GM19023 (cell line): ENCODE data around the gene TOMM20.

Experiments
- ATAC-seq: cut with Tn5 transposase; IDR thresholded peaks from one replicate; pipeline ENCODE4 v1.9.1; 2021; ENCODE audit warnings: mild to moderate bottlenecking, moderate library complexity; ENCODE audit not compliant: unreplicated experiment

Gene TOMM20

GRCh38 chr1:235136111-235136510 lies 7.5 kb upstream of the TOMM20 start:
- no peak for ATAC-seq

DNA sequence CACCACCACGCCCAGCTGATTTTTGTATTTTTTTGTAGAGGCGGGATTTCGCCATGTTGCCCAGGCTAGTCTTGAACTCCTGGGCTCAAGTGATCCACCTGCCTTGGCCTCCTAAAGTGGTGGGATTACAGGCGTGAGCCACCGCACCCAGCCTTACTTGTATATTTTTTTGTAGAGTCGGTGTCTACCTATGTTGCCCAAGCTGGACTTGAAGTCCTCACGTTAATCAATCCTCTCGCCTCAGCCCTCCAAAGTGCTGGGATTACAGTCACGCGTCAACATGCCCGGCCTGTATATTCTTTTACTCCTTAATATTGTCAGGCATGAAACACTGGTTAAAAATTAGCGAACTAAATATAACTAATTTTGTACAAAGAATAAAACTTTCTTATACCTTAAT lies 5.5 kb upstream of the TOMM20 start:
- no peak for ATAC-seq

- ATAC-seq, result no peak
These were observed 4.4 kb upstream of the TOMM20 start for GRCh38 chr1:235133086-235133485.

GRCh38 chr1:235131961-235132360 lies 3.3 kb upstream of the TOMM20 start:
- no peak for ATAC-seq

DNA sequence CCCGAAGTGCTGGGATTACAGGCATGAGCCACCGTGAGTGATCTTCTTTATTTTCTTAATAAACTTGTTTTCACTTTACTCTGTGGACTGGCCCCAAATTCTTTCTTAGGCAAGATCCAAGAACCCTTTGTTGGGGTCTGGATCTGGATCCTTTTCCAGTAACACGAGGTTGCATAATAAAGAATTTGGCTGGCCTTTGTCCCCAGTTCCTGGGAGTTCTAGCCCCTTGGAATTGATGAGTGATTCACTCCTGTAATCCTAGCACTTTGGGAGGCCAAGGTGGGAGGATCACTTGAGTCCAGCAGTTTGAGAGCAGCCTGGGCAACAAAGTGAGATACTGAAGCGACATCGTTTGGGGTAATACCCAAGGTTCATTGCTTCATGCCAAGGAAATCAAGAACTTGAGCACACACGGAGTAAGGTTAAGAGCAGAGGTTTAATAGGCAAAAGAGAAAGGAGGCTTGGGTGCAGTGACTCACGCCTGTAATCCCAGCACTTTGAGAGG lies 2.2 kb upstream of the TOMM20 start:
- ATAC-seq, result no peak

DNA sequence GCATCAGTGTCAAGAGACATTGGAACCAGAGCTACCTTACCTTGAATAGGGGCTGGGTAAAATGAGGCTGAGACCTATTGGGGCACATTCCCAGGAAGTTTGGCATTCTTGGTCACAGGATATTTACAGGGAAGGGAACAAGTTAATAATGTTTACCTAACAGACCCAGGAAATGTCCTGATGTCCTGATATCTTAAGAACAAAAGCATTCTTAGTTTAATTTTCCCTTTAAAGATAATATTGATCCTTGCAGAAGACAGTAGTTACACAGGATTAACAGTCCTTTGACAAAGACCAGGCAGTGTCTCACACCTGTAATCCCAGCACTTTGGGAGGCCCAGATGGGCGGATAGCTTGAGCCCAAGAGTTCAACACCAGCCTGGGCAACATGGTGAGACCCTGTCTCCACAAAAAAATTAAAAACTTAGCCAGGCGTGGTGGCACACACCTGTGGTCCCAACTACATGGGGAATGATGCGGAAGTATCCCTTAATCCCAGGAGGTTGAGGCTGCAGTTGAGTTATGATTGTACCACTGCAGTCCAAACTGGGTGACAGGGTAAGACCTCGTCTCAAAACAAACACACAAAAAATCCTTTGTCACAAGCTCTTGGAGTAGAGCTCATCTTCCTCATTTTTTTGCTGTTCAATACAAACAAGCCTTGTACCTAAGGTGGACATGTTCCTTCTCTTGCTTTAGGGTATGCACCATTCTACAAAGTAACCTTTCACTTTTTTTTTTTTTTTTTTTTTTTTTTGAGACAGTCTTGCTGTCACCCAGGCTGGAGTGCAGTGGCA lies 1.3 kb upstream of the TOMM20 start:
- no peak for ATAC-seq

DNA sequence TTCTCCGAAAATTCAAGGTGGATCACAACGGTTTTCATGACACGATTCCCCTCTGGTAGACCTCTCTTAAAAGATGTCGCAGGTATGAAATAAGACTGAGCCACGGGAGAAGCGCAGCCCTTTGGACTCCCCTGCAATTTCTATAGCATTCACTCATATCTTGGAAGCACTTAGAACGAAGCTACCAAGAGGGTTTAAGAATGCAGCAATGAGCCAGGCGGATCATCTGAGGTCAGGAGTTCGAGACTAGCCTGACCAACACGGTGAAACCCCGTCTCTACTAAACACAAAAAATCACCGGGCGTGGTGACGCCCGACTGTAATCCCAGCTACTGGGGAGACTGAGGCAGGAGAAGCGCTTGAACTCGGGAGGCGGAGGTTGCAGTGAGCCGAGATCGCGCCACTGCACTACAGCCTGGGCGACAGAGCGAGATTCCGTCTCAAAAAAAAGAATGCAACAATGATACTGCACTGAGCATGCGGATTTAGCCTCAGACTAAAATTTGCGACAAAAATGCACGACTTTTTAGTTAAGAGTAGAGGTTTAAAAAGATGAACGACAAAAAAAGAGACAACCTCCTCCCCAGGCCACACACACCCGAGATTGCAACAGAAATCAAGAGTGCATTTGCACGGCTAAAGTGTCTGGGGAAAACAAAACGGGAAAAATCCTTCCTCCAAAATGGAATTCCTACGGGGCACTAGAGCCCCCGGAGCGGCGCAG lies 743 bp downstream of the TOMM20 start:
- ATAC-seq, result no peak

DNA sequence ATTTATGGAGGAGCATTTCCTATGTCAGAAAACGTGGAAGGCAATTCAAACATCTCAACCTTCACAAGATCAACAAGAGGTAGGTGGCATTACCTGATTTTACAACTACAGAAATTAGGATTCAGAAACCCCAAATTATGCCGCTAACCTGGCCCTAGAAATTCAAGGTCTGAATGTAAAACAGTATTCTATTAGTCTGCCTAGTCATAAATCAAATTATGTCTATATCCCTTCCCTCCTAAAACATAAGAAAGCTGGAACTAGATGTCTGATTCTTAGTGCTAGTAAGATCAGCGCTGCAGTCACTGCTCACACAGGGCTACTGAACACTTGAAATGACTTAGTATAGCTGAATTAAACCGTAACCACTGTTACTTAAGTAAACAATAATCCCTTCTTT lies 1.4 kb downstream of the TOMM20 start:
- ATAC-seq, result no peak

GRCh38 chr1:235124665-235125064 lies 4.0 kb downstream of the TOMM20 start:
- ATAC-seq, result no peak

- ATAC-seq, result no peak
These were observed 4.5 kb downstream of the TOMM20 start for GRCh38 chr1:235124111-235124510.

DNA sequence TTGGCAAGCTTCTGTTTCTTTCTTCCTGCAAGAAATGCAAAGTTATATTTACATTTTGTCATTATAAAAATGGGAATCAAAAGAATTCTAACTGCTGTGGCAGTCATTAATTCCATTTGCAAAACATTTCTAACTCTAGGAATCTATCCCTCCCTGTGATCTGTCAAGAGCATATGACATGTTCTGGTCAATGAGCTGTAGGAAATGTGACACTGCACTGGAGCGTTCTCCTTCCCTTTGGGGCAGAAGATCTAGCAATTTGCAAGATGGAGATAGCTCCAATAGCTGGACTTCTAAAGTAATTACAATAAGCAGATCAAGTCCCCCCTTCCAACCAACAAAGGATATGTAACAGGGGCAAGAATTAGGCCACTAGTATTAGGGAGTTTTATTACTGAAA lies 6.3 kb downstream of the TOMM20 start:
- ATAC-seq, result no peak

- ATAC-seq, result no peak
These were observed 15.3 kb downstream of the TOMM20 start for GRCh38 chr1:235113183-235113917.

DNA sequence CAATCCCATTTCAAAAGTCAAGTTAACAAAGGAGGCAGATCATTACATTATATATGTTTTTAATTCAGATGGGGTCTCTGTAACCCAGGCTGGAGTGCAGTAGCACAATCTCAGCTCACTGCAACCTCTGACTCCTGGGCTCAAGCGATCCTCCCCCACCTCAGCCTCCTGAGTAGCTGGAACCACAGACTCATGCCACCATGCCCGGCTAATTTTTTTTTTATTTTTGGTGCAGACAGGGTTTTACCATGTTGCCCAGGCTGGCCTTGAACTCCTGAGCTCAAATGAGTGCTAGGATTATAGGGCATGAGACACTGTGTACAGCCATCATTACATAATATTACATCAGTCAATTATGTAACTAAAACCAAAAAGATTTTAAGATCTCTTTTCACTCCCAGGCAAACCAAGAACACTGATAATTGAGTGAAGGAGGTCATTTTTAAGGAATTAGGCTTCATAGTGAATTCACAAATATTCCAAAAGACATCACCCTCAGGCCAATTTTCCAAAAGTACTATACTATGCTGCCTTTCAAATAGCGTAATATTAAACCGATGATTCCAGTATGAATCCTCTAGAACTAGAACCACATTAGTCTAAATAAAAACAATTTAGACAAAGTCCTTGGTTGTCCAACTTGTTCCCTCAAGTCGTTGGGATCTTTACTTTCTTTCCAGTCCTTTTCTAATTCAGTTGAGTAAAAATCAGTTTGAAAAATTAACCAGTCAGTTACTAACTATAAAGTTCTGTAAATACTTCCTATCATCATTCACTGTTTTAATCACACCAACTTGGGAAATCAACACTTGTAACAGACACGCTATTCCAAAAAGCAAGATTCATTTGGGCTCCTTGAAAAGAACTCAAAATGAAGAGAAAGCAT lies 16.1 kb downstream of the TOMM20 start:
- no peak for ATAC-seq

DNA sequence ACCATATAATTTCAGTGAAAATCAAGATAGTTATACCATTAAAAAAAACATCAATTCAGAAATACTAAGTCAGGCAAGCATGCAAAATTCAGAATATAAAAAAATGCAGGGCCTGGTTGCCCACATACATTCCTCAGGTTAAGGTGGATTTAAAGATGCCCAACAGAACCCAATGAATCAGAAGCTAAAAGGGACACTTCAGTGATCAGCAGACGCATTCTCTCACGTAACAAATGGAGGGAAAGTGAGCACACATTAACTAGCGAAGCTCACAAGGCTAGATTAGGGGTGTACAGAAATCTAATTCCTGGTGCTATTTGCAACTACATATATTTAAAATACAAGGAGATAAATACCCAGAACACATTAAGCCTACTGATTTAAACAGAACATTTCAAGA lies 17.5 kb downstream of the TOMM20 start:
- ATAC-seq, result no peak

- ATAC-seq, result no peak
These were observed 19.8 kb downstream of the TOMM20 start for GRCh38 chr1:235108876-235109275.

GRCh38 chr1:235108185-235108593 lies 20.4 kb downstream of the TOMM20 start:
- no peak for ATAC-seq

DNA sequence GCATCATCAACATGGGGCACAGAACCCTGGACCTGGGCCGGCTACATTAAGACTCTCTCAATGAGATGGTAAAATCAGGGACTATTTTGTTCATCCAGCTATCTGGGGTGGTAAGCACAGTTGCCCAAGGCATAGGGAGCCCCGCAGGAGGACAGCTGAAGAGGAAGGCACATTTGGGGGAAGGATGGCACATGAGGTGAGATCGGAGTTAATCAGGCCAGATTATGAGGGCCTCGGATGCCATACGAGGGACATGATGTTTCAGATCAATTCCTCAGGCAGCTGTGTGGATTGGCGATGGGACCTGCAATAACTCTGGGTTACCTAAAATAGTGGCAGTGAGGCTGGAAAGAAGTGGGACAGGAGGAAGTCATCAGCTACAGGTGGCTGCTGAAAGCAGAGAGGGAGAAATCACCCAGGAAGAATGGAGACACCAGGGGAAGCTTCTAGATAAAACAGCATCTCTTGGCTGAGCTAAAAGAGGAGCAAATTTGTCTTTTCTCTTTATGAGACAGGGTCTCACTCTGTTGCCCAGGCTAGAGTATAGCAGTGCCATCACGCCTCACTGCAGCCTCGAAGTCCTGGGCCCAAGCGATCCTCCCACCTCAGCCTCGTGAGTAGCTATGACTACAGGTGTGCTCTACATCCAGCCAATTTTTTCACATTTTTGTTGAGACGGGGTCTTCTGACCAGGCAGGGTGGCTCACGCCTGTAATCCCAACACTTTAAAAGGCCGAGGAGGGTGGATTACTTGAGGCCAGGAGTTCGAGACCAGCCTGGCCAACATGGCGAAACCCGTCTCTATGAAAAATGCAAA lies 21.1 kb downstream of the TOMM20 start:
- no peak for ATAC-seq

DNA sequence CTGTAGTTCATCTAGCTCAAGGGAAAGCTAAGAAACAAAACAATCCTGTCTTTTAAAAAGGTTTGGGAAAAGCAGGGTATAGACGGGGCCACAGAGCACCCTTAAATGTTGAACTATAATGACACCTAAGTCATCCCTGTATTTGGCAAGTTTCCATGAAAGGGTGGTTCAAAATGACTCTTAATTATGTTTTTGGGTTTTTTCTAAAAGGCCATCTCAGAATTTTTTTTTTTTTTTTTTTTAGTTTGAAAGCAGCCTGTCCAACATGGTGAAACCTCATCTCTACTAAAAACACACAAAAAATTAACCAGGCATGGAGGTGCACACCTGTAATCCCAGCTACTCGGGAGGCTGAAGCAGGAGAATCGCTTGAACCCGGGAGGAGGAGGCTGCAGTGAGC lies 22.2 kb downstream of the TOMM20 start:
- ATAC-seq, result no peak
